GM12865 (cell line): ENCODE measurements around the gene EGLN1.

Source experiments
- DNase-seq: peaks from one replicate; pipeline ENCODE4 v3.0.0; 2010; ENCODE audit warnings: low read depth
- H3K4me3 ChIP-seq: 2 replicates; pipeline ENCODE4 v1.5.1; 2011; ENCODE audit warnings: mild to moderate bottlenecking, low read depth, low read length, control low read depth
- CTCF ChIP-seq: IDR thresholded peaks from 2 replicates; pipeline ENCODE4 v1.5.1; 2011; ENCODE audit warnings: low read length, control low read depth, low read depth, inconsistent platforms; ENCODE audit not compliant: insufficient read depth; ENCODE audit errors: missing control alignments

The EGLN1 gene

GRCh38 chr1:231395998-231396390 is 26.1 kb downstream of the EGLN1 start:
- no peak overlapping the region for H3K4me3 ChIP-seq
- TF ChIP-seq CTCF = no peak
- DNase-seq = no peak

- no peak for DNase-seq
- no peak for TF ChIP-seq CTCF
- H3K4me3 ChIP-seq = no peak overlapping the region
Measured at GRCh38 chr1:231395076-231395997, 26.8 kb downstream of the EGLN1 start.

- TF ChIP-seq CTCF = no peak
Measured at GRCh38 chr1:231393668-231394067, 28.4 kb downstream of the EGLN1 start.

DNA sequence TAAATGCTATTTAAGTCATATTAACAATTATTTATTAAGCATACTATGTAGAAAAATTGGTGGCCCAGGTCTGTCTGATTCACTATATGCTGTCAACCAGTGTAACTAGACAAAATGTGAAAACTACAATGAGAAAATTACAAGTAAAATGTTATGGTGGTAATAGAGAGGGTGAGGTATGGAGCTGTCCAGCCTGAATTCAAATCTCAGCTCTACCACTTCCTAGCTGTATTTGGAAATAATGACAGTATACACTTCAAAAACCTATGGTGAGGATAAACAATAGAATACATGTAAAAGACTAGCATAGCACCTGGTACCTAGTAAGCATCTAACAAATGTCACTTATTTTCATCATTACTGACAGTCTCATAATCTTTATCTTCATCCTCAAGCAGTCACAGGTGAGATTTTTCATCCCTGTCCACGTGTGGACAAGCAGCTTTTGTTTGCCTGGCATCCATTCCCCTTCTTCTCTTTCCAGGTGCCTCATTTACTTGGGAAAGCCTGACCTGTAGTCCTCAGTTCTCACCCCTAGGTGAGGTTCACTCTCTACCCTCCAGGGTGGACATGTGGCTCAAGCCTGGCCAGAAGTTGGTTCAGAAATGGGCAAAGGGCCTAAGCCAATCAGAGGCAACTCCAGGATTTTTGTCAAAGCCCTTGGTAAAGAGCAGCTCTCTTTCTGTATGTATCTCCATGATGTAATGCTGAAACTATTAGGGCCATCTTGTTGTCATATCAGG is 29.5 kb downstream of the EGLN1 start:
- no peak for DNase-seq
- no peak for TF ChIP-seq CTCF
- no peak overlapping the region for H3K4me3 ChIP-seq

More at GRCh38 chr1:231393668-231394067, 28.4 kb downstream of the EGLN1 start:
- no peak overlapping the region for H3K4me3 ChIP-seq
- no peak for DNase-seq

- DNase-seq = no peak
- H3K4me3 ChIP-seq = no peak overlapping the region
- TF ChIP-seq CTCF = no peak
Measured at GRCh38 chr1:231390071-231390470, 32.0 kb downstream of the EGLN1 start.

GRCh38 chr1:231387770-231388669 is 34.1 kb downstream of the EGLN1 start:
- H3K4me3 ChIP-seq = no peak overlapping the region
- DNase-seq = no peak
- TF ChIP-seq CTCF = no peak
